ENCODE measurements around the gene VNN1. TPM values are rescaled to one million over a fixed set of nuclear protein-coding genes. Genes with fewer than 3 reads are reported as not detected.
A peak's percentile ranks its signal among the peaks of the same experiment; 100 is the strongest.

The VNN1 gene
- total and polyA plus RNA-seq, 4 donors: 2.2 to 64.9 (median 3.3) TPM

DNA sequence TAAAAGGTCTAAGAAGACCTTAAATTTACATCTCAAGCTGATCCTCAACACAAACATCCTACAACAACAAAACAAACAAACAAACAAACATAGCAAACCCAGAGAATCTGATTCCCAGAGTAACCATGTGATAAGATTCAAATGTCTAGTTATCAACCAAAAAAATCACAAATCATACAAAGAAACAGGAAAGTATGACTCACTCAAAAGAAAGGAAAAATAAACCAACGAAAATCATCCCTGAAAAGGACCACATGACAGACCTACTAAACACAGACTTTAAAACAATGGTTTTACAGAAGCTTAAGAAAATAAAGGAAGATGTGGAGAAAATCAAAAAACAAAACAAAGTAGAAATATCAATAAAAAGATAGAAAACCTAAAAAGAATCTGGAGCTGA is 18.1 kb downstream of the VNN1 start:
- ATAC-seq (ENCODE audit: insufficient read depth, low FRiP score): no peak
- Histone ChIP-seq H3K4me3 (no peak overlapping the region), H3K9ac (ENCODE audit: insufficient read depth in 1 of 2, low read length in 2 of 2) (no peak overlapping the region), H3K27me3 (ENCODE audit: control insufficient read depth in 3 of 3, insufficient read depth in 3 of 3, low read length in 2 of 3) (no peaks in the 10 kb centered on the region), H3K36me3 (ENCODE audit: control insufficient read depth in 4 of 4, insufficient read depth in 4 of 4, low read length in 4 of 4) (no peaks in the 10 kb centered on the region), H3K27ac (ENCODE audit: low read depth in 1 of 2, low read length in 1 of 2) (no peak overlapping the region), H3K4me1 (ENCODE audit: control insufficient read depth in 5 of 5, insufficient read depth in 5 of 5, low read length in 5 of 5) (no peaks in the 10 kb centered on the region), H3K9me3 (ENCODE audit: control insufficient read depth in 4 of 4, insufficient read depth in 3 of 4, low read length in 3 of 4) (peaks cover 0 to 5% (median 2%) of the 10 kb centered on the region in 4 donors)
- no peak for DNase-seq
- TF ChIP-seq, protein P1, sequence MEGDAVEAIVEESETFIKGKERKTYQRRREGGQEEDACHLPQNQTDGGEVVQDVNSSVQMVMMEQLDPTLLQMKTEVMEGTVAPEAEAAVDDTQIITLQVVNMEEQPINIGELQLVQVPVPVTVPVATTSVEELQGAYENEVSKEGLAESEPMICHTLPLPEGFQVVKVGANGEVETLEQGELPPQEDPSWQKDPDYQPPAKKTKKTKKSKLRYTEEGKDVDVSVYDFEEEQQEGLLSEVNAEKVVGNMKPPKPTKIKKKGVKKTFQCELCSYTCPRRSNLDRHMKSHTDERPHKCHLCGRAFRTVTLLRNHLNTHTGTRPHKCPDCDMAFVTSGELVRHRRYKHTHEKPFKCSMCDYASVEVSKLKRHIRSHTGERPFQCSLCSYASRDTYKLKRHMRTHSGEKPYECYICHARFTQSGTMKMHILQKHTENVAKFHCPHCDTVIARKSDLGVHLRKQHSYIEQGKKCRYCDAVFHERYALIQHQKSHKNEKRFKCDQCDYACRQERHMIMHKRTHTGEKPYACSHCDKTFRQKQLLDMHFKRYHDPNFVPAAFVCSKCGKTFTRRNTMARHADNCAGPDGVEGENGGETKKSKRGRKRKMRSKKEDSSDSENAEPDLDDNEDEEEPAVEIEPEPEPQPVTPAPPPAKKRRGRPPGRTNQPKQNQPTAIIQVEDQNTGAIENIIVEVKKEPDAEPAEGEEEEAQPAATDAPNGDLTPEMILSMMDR (IDR thresholded peaks at IDR 0.05; ENCODE audit: control extremely low read depth, extremely low read depth): no peak
- WGBS, 2 donors: 0 to 48% methylated on average over 1 of the region's 1 CpG

DNA sequence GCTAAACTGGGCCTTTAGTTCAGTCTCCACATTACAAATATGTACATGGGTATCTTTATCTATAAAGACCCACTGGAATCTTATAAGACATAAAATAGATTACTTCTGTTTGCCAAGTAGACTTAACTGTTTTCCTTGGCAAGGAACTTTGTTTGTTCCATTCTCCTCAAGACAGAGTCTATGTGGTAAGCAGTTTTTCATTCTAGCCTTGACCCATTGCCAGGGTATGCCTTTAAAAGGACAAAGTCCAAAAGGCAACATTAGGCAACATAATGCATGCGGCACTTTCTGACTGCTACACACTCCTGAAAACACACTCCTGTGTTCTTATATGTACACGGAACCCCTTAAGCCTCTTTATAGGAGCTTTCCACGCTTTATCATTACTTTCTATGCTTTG is 20.4 kb downstream of the VNN1 start:
- ATAC-seq (ENCODE audit: insufficient read depth, low FRiP score): no peak
- TF ChIP-seq, protein P1 (IDR thresholded peaks at IDR 0.05; ENCODE audit: control extremely low read depth, extremely low read depth): no peak
- 53 to 59% methylated on average over 3 of the region's 3 CpGs for WGBS, 2 donors

DNA sequence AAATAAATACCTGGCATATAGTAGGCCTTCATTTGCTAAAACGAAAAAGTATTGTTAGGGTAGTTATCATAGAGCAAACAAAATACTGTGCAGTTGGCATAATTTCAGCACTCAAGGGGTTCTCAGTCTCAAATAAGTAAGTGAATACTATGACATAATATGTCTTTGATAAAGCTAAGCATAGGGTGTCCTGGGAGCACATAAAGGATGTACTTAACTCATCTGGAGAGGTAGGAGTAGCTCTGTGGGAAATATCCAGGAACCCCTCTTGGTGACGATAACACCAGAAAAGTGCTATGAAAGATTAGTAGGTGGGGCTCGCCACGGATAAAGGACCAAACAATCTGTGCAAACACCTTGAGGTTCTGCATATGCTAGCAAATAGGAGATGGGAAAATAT is 23.2 kb downstream of the VNN1 start:
- DNase-seq (no peak), ATAC-seq (ENCODE audit: insufficient read depth, low FRiP score) (no peak)
- Histone ChIP-seq H3K9ac (ENCODE audit: insufficient read depth in 1 of 2, low read length in 2 of 2) (no peak overlapping the region), H3K9me3 (ENCODE audit: control insufficient read depth in 4 of 4, insufficient read depth in 3 of 4, low read length in 3 of 4) (peaks cover 0 to 2% (median 0%) of the 10 kb centered on the region in 4 donors), H3K27ac (ENCODE audit: low read depth in 1 of 2, low read length in 1 of 2) (no peak overlapping the region), H3K4me1 (ENCODE audit: control insufficient read depth in 5 of 5, insufficient read depth in 5 of 5, low read length in 5 of 5) (peaks cover 0 to 2% (median 0%) of the 10 kb centered on the region in 5 donors), H3K4me3 (no peak overlapping the region), H3K36me3 (ENCODE audit: control insufficient read depth in 4 of 4, insufficient read depth in 4 of 4, low read length in 4 of 4) (no peaks in the 10 kb centered on the region), H3K27me3 (ENCODE audit: control insufficient read depth in 3 of 3, insufficient read depth in 3 of 3, low read length in 2 of 3) (no peaks in the 10 kb centered on the region)
- 75 to 88% methylated on average over 4 of the region's 4 CpGs for WGBS, 2 donors
- TF ChIP-seq, protein P1 (IDR thresholded peaks at IDR 0.05; ENCODE audit: control extremely low read depth, extremely low read depth): no peak

More for the DNA sequence above, 20.4 kb downstream of the VNN1 start:
- Histone ChIP-seq H3K27me3 (ENCODE audit: control insufficient read depth in 3 of 3, insufficient read depth in 3 of 3, low read length in 2 of 3) (no peaks in the 10 kb centered on the region), H3K9ac (ENCODE audit: insufficient read depth in 1 of 2, low read length in 2 of 2) (no peak overlapping the region), H3K9me3 (ENCODE audit: control insufficient read depth in 4 of 4, insufficient read depth in 3 of 4, low read length in 3 of 4) (peaks cover 0 to 5% (median 2%) of the 10 kb centered on the region in 4 donors), H3K4me3 (no peak overlapping the region), H3K27ac (ENCODE audit: low read depth in 1 of 2, low read length in 1 of 2) (no peak overlapping the region), H3K36me3 (ENCODE audit: control insufficient read depth in 4 of 4, insufficient read depth in 4 of 4, low read length in 4 of 4) (no peaks in the 10 kb centered on the region), H3K4me1 (ENCODE audit: control insufficient read depth in 5 of 5, insufficient read depth in 5 of 5, low read length in 5 of 5) (peaks cover 0 to 2% (median 0%) of the 10 kb centered on the region in 5 donors)
- peak in 2 of 3 donors; percentile 37 to 44 for DNase-seq

DNA sequence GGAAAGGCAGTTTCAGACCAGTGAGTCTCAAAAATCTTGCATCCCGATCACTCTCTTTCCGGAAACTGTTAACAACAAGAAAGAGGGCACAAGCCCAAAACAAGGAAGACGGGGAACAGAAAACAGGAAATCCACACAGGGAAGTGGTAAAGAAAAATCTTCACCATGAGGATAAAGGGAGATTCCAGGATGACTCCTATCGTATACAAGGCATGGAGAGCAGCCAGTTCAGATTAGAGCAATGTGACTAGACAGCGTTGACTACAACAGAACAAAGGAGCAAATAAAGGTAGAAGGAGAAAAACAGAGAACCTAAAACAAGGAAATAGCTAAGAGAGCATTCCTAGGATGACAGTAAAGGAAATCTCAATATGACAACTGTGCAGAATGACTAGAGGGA is 26.5 kb downstream of the VNN1 start:
- WGBS, 2 donors: 52 to 62% methylated on average over 5 of the region's 5 CpGs
- Histone ChIP-seq H3K4me3 (no peak overlapping the region), H3K4me1 (ENCODE audit: control insufficient read depth in 5 of 5, insufficient read depth in 5 of 5, low read length in 5 of 5) (peaks cover 0 to 2% (median 0%) of the 10 kb centered on the region in 5 donors), H3K9me3 (ENCODE audit: control insufficient read depth in 4 of 4, insufficient read depth in 3 of 4, low read length in 3 of 4) (peaks cover 0 to 2% (median 0%) of the 10 kb centered on the region in 4 donors), H3K36me3 (ENCODE audit: control insufficient read depth in 4 of 4, insufficient read depth in 4 of 4, low read length in 4 of 4) (no peaks in the 10 kb centered on the region), H3K27ac (ENCODE audit: low read depth in 1 of 2, low read length in 1 of 2) (no peak overlapping the region), H3K27me3 (ENCODE audit: control insufficient read depth in 3 of 3, insufficient read depth in 3 of 3, low read length in 2 of 3) (no peaks in the 10 kb centered on the region), H3K9ac (ENCODE audit: insufficient read depth in 1 of 2, low read length in 2 of 2) (no peak overlapping the region)
- no peak for DNase-seq
- ATAC-seq (ENCODE audit: insufficient read depth, low FRiP score): peak; percentile 53
- TF ChIP-seq, protein P1 (IDR thresholded peaks at IDR 0.05; ENCODE audit: control extremely low read depth, extremely low read depth): no peak

Data from lung (tissue), 12 donors.